ENCODE measurements around the gene IKBIP. TPM values are rescaled to one million over a fixed set of nuclear protein-coding genes. Genes with fewer than 3 reads are reported as not detected.

Gene IKBIP
- 36.3 and 80.1 TPM in 2 replicates for total RNA-seq

GRCh38 chr12:98644712-98645571 lies at the start of gene IKBIP, which contains the start of gene APAF1:
TSS of gene IKBIP (minus strand) at chr12:98644788. CDS start at chr12:98644701, 87 bp downstream.
TSS of gene APAF1 (plus strand) at chr12:98645290. CDS start at chr12:98648360, 3,070 bp downstream.

GRCh38 chr12:98593351-98594049 lies 51.1 kb downstream of the IKBIP start, which contains the start of gene SLC25A3:
TSS of gene SLC25A3 (plus strand) at chr12:98593686. CDS start at chr12:98593979, 293 bp downstream.

Other genes starting within 250 kb of the IKBIP start
- gene TMPO, start 129.2 kb downstream of the IKBIP start, total RNA-seq: 26.8 and 52.2 TPM in 2 replicates
- gene SLC25A3, start 51.1 kb downstream of the IKBIP start, total RNA-seq: 759 and 785 TPM in 2 replicates
- gene APAF1, start 502 bp upstream of the IKBIP start, total RNA-seq: 16.8 and 24.6 TPM in 2 replicates